ENCODE data around the gene ARID1B. TPM values are rescaled to one million over a fixed set of nuclear protein-coding genes. Genes with fewer than 3 reads are reported as not detected.

Gene ARID1B
- total RNA-seq, 1 experiment from 2014 or later: 35.6 TPM

GRCh38 chr6:157086632-157087031, 309.5 kb downstream of the ARID1B start:
- ATAC-seq (no peak), DNase-seq (ENCODE audit: low read depth, low spot score) (no peak)
- H3K9me2 ChIP-seq (ENCODE audit: insufficient read depth): no peaks in the 10 kb centered on the region
- no peak overlapping the region for H3K4me2 ChIP-seq (ENCODE audit: low read length)
- H3K4me3 ChIP-seq (replicated peaks in 1 of 2; ENCODE audit: low read depth in 1 of 2, low read length in 2 of 2): no peak overlapping the region
- no peaks in the 10 kb centered on the region for H3K9me3 ChIP-seq (ENCODE audit: control insufficient read depth in 1 of 2, insufficient read depth in 1 of 2, low read depth in 1 of 2, low read length in 2 of 2)
- BruUV-seq (replicated peaks): no TSS peak
- intact Hi-C loops (cut with micrococcal nuclease): no loop called here
- ChIA-PET POLR2A (no interaction called here), CTCF (no interaction called here), RAD21 (ENCODE audit: low non-redundant PET in 1 of 2, low total read pairs in 2 of 2, uncharacterized antibody in 2 of 2, unreplicated experiment in 2 of 2) (no interaction called here)
- no peaks in the 10 kb centered on the region for H4K20me1 ChIP-seq (ENCODE audit: insufficient read depth)
- no peak overlapping the region for H3K27ac ChIP-seq (ENCODE audit: low read depth, low read length)
- H3K4me1 ChIP-seq (ENCODE audit: control insufficient read depth in 1 of 2, insufficient read depth in 2 of 2, low read length in 2 of 2): no peaks in the 10 kb centered on the region
- TF ChIP-seq FOSL1 (IDR thresholded peaks at IDR 0.05; ENCODE audit: low read depth) (no peak), JUND (IDR thresholded peaks at IDR 0.05) (no peak), CBX3 (IDR thresholded peaks at IDR 0.05; ENCODE audit: low read depth) (no peak), ZFX (IDR thresholded peaks at IDR 0.05) (no peak), CEBPB (IDR thresholded peaks at IDR 0.05; ENCODE audit: low read depth) (no peak), MAX (IDR thresholded peaks at IDR 0.05) (no peak), ELF1 (IDR thresholded peaks at IDR 0.05; ENCODE audit: borderline replicate concordance, low read depth) (no peak), POLR2AphosphoS5 (IDR thresholded peaks at IDR 0.05; ENCODE audit: low read depth, low read length) (no peak), ATF3 (IDR thresholded peaks at IDR 0.05) (no peak), SP1 (IDR thresholded peaks at IDR 0.05; ENCODE audit: low read depth) (no peak), SRF (IDR thresholded peaks at IDR 0.05; ENCODE audit: low read depth) (no peak), EZH2phosphoT487 (IDR thresholded peaks at IDR 0.05; ENCODE audit: borderline replicate concordance) (no peak), REST (IDR thresholded peaks at IDR 0.05; ENCODE audit: low read depth) (no peak)
- H3K27me3 ChIP-seq (ENCODE audit: insufficient read depth, low read length): no peaks in the 10 kb centered on the region
- H3K36me3 ChIP-seq (ENCODE audit: control insufficient read depth in 1 of 2, insufficient read depth in 2 of 2, low read length in 2 of 2): no peaks in the 10 kb centered on the region
- H3K9ac ChIP-seq (ENCODE audit: low read length): no peak overlapping the region
- H3K79me2 ChIP-seq (ENCODE audit: insufficient read depth, low read length): no peaks in the 10 kb centered on the region
- no peak overlapping the region for H2AFZ ChIP-seq (ENCODE audit: low read depth, low read length, poor library complexity, severe bottlenecking)
